WERI-Rb-1 (cell line): ENCODE measurements around the gene UGCG.

ENCODE experiments used
- DNase-seq: peaks from one replicate; pipeline ENCODE4 v3.0.0-alpha.2; 2020
- H3K27ac ChIP-seq: fragments of 250-450 bp; sonication (Bioruptor Pico); 2 replicates; pipeline ENCODE4 v1.5.1; 2020; ENCODE audit warnings: mild to moderate bottlenecking, moderate library complexity
- H3K27me3 ChIP-seq: fragments of 250-450 bp; sonication (Bioruptor Pico); 2 replicates; pipeline ENCODE4 v1.5.1; 2021; ENCODE audit warnings: mild to moderate bottlenecking, low read depth, moderate library complexity; ENCODE audit not compliant: insufficient read depth, severe bottlenecking
- H3K36me3 ChIP-seq: fragments of 250-450 bp; sonication (Bioruptor Pico); 2 replicates; pipeline ENCODE4 v1.5.1; 2020; ENCODE audit warnings: mild to moderate bottlenecking, moderate library complexity
- H3K4me3 ChIP-seq: 2 replicates; pipeline ENCODE4 v1.5.1; 2011; ENCODE audit warnings: low read depth, mild to moderate bottlenecking, control low read depth, low read length
- H3K9me3 ChIP-seq: fragments of 250-450 bp; sonication (Bioruptor Pico); 2 replicates; pipeline ENCODE4 v1.5.1; 2021; ENCODE audit warnings: mild to moderate bottlenecking, moderate library complexity; ENCODE audit not compliant: severe bottlenecking
- TF ChIP-seq, protein P1 (sequence below): IDR thresholded peaks from 2 replicates; pipeline ENCODE4 v1.5.1; 2011; ENCODE audit warnings: low read depth, mild to moderate bottlenecking, control low read depth, inconsistent platforms, low read length

Gene UGCG

DNA sequence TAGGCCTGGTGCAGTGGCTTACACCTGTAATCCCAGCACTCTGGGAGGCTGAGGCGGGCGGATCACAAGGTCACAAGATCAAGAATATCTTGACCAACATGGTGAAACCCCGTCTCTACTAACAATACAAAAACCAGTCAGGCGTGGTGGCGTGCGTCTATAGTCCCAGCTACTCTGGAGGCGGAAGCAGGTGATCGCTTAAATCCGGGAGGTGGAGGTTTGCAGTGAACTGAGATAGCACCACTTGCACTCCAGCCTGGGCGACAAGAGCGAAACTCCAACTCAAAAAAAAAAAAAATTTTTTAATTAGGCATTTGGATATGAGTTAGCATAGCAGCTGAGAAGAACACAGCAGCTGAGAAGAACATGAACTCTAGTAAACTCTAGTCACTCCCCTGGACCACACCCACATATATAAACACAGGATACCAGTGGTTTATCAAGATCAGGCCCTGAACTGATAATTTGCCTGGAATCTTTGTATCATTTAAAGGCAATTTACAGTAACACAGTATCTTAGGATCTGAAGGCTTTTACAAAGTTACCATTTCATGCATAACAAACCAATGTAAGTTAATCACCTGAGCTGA is 4.6 kb upstream of the UGCG start:
- H3K36me3 ChIP-seq = no peaks in the 10 kb centered on the region
- no peaks in the 10 kb centered on the region for H3K9me3 ChIP-seq
- no peaks in the 10 kb centered on the region for H3K27me3 ChIP-seq
- H3K4me3 ChIP-seq = no peak overlapping the region
- DNase-seq = no peak
- TF ChIP-seq, protein P1, sequence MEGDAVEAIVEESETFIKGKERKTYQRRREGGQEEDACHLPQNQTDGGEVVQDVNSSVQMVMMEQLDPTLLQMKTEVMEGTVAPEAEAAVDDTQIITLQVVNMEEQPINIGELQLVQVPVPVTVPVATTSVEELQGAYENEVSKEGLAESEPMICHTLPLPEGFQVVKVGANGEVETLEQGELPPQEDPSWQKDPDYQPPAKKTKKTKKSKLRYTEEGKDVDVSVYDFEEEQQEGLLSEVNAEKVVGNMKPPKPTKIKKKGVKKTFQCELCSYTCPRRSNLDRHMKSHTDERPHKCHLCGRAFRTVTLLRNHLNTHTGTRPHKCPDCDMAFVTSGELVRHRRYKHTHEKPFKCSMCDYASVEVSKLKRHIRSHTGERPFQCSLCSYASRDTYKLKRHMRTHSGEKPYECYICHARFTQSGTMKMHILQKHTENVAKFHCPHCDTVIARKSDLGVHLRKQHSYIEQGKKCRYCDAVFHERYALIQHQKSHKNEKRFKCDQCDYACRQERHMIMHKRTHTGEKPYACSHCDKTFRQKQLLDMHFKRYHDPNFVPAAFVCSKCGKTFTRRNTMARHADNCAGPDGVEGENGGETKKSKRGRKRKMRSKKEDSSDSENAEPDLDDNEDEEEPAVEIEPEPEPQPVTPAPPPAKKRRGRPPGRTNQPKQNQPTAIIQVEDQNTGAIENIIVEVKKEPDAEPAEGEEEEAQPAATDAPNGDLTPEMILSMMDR = no peak
- H3K27ac ChIP-seq = no peak overlapping the region

DNA sequence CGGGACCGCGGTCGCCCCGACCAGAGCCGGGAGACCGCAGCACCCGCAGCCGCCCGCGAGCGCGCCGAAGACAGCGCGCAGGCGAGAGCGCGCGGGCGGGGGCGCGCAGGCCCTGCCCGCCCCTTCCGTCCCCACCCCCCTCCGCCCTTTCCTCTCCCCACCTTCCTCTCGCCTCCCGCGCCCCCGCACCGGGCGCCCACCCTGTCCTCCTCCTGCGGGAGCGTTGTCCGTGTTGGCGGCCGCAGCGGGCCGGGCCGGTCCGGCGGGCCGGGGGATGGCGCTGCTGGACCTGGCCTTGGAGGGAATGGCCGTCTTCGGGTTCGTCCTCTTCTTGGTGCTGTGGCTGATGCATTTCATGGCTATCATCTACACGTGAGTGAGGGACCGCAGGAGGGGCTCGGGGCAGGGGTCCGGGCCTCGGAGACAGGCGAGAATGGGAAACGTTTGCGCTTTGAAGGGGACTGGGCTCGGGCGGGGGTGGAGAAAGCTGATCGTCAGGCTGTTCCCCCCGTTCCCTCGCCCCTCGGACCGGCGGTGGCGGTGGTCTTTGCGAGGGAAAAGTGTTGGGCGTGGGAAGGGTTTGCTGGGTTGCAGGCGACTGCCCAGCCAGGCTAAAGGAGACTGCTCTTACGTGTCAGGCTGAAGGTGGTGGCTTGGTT is 457 bp downstream of the UGCG start:
- peak; percentile 71 for DNase-seq
- TF ChIP-seq, protein P1 = peak; percentile 49

DNA sequence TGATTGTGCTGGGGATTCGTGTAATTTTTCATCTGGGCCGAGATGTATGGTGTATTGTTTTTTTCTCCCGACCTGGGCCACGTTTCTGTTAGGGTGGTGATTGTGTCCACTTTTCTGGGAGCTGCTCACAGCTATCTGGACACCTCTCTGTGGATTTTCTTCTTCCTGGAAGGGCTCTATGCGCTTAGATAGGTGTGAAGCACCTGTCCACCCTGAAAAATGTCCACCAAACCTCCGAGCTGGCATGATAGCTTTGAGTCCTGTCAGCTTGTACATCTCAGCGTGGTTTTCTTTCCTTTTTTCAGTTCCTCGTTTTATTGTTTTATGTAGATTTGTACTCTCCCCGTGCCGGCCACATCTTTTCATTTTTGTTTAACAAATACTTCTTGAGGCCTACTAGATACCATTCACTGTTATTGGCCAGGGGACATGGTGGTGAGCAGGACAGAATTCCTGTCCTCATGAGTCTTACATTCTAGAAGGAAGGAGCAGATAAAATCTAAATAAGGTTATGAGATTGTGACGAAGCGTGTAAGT is 1.1 kb downstream of the UGCG start:
- Histone ChIP-seq H3K27ac (peak overlapping the region; percentile 82), H3K9me3 (no peaks in the 10 kb centered on the region), H3K27me3 (no peaks in the 10 kb centered on the region), H3K4me3 (peak overlapping the region; percentile 64), H3K36me3 (peaks cover 3% of the 10 kb centered on the region; the same call in 1 of the 2 replicates)
- DNase-seq = peak; percentile 21
- TF ChIP-seq, protein P1 = no peak

More for the DNA sequence above, 457 bp downstream of the UGCG start:
- H3K27ac ChIP-seq = peak overlapping the region; percentile 82
- peak overlapping the region; percentile 64 for H3K4me3 ChIP-seq
- no peaks in the 10 kb centered on the region for H3K9me3 ChIP-seq
- H3K36me3 ChIP-seq = peaks cover 3% of the 10 kb centered on the region; the same call in 1 of the 2 replicates
- H3K27me3 ChIP-seq = no peaks in the 10 kb centered on the region

DNA sequence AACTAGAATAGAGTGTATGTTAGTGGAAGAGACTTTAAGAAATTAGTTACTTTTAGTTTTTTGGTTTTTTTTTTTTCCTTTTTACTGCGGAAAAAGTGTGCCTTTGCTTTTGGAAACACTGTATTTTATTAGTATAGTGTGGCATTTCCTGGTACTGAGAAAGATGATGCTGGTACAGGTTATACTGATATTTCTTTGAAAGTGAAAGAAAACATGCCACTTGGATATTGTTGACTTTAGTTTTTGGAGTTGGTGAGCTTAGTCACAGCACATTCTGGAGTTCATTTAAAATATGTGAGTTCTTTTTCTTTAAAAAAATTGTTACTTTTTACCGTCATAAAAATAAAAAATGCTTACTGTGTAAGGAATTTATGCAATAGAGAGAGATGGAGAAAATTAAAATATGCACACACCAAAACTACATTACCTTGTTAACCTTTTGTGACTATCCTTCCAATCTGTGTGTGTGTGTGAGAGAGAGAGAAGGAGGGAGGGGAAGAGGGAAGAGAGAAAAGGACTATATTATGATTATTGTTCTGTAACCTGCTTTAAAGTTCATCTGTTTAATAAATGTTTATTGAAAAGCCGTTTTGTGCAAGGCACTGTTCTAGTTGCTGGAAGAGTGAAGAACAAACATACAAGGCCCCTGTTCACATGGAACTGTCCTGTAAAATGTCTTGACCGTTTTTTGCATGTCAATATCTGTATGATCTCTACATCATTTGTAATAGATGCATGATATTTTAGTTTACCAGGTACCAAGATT is 1.9 kb downstream of the UGCG start:
- no peaks in the 10 kb centered on the region for H3K9me3 ChIP-seq
- no peak for DNase-seq
- H3K27me3 ChIP-seq = no peaks in the 10 kb centered on the region
- peak overlapping the region; percentile 64 for H3K4me3 ChIP-seq
- TF ChIP-seq, protein P1 = no peak
- H3K36me3 ChIP-seq = peaks cover 3% of the 10 kb centered on the region; the same call in 1 of the 2 replicates
- no peak overlapping the region for H3K27ac ChIP-seq

DNA sequence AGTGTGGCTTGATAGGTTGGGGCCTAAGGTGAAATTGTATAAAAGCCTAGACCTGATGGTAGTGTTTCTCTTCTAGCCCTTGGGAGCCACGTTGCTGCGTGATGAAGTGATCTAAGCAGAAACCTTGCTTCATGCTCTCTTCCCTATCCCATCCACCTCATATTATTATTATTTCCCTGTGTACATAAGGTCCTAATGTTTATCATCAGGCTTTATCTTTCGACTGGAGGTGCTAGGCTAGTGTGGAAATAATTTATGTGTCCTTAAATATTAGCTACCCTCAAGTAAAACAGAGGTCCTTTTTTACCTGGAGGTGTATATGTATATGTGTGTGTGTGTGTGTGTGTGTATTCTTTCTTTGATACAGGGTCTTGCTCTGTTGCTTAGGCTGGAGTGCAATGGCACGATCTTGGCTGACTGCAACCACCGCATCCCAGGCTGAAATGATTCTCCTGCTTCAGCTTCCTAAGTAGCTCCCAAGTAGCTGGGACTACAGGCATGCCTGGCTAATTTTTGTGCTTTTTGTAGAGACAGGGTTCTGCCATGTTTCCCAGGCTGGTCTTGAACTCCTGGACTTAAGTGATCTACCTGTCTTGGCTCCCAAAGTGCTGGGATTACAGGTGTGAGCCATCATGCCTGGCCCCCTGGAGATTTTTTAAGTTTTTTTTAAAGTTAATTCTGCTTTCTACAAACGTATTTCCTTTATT is 3.7 kb downstream of the UGCG start:
- DNase-seq = no peak
- no peaks in the 10 kb centered on the region for H3K9me3 ChIP-seq
- TF ChIP-seq, protein P1 = no peak
- no peak overlapping the region for H3K4me3 ChIP-seq
- H3K36me3 ChIP-seq = peaks cover 3% of the 10 kb centered on the region; the same call in 1 of the 2 replicates
- no peak overlapping the region for H3K27ac ChIP-seq
- no peaks in the 10 kb centered on the region for H3K27me3 ChIP-seq
